CD4-positive, alpha-beta T cell treated with Interferon gamma for 1 hour (primary cell): ENCODE results near the gene TAF6L.
A peak's percentile ranks its signal among the peaks of the same experiment; 100 is the strongest.
"Not testable (repeated sequence)": the region's sequence is repeated elsewhere in the genome, so short reads cannot be mapped to it uniquely, and the experiment has no call there.

Experiments used
- DNase-seq: peaks from one replicate; pipeline ENCODE4 v3.0.0-alpha.2; 2020

Gene TAF6L, protein sequence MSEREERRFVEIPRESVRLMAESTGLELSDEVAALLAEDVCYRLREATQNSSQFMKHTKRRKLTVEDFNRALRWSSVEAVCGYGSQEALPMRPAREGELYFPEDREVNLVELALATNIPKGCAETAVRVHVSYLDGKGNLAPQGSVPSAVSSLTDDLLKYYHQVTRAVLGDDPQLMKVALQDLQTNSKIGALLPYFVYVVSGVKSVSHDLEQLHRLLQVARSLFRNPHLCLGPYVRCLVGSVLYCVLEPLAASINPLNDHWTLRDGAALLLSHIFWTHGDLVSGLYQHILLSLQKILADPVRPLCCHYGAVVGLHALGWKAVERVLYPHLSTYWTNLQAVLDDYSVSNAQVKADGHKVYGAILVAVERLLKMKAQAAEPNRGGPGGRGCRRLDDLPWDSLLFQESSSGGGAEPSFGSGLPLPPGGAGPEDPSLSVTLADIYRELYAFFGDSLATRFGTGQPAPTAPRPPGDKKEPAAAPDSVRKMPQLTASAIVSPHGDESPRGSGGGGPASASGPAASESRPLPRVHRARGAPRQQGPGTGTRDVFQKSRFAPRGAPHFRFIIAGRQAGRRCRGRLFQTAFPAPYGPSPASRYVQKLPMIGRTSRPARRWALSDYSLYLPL

DNA sequence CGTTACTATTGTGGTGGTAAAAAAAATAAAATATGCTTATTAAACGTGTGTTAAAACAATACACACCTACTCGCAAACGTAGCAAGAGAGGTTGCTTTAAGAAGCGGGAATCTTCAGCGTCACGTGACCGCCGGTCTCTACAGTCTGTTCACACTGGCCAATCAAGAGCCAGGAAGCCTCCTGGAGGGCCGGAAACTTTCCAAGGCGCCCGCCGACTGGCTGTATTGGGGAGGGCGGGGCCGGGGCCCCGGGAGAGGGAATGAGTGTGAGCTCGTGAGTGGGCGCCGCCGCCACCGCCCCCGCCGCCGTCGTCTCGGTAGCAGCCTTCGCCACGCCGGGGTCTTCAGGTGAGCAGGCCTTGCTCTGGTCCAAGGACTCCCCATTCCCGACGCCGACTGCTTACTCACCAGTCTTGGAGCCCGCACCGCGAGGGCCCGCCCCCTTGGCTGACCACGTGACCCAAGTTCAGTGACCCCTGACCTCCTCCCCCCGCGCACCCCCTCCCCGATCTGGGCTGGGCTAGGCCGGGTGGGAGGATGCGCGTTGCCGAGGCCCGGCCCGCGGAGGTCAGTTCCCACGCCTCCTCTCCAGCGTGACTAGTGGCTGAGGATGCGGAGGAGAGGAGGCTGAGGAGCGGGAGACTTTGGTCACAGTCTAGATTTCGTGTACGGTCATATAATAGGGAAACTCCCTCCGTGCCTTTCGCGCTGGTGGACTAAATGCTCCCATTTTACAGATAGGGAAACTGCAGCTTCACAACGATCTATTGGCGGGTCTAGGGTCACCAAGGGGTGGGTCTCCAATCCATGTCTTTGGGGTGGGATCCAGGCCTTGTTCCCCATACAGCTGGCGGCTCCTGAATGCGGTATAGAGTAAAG is at the start of gene TAF6L:
Gene TAF6L, plus strand, starts transcription at position 253 of the 878 bp plus-strand sequence. CDS start 4,388 bp downstream, outside the sequence.
- DNase-seq, result peak; percentile 89

DNA sequence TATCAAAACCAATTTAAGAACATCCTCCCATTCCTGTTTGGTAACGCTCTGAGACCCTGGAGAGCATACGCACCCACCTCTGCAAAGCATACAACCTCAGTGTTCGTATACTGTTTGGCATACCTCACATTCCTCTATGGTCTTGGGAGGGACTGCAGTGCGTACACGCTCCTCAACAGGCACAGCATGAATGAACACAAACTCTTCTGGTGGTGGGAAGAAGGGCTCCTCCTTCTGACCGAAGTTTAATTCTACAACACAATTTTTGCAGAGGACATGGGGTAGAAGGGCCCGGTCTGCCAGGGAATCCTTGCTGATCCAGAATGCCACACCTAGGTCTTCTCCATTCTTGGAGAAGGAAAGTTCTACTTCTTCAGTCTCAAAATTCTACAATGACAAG is 49.2 kb upstream of the TAF6L start:
- DNase-seq, result no peak

DNA sequence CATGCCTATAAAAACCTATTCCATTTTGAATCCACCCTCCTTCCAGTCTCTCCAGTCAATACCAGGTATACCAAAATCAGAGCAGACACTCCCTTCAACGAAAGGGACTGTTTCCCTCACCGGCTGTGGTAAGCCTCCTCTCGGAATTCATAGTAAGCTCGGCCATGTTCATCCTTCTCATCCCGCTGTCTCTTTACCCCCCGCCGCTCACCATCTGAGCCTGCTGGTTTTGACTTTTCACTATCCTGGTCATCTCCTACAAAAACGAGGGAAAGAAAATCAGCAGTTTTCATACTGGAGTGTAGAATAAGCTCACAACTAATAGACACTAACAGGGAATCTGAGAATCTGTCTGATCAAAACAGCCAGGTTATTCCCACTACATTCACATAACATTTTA is 47.0 kb upstream of the TAF6L start:
- no peak for DNase-seq

DNA sequence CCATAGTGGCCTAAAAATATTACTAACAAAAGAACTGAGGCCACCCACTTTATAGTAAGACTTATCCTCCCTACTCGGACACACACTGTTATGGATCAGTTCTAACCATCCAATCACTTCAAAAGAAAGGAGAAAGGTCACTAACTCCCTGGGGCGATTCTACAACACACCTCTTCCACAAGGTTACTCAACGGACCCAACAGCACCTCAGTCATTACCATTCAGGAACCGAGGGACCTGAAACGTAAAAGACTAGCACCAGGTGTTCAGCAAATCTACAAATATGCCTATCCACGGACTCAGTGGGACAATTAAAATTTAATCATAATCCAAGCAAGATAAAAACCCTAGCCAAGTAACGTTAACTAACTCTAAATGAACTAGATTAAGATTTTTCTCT is 45.5 kb upstream of the TAF6L start:
- DNase-seq, result no peak

DNA sequence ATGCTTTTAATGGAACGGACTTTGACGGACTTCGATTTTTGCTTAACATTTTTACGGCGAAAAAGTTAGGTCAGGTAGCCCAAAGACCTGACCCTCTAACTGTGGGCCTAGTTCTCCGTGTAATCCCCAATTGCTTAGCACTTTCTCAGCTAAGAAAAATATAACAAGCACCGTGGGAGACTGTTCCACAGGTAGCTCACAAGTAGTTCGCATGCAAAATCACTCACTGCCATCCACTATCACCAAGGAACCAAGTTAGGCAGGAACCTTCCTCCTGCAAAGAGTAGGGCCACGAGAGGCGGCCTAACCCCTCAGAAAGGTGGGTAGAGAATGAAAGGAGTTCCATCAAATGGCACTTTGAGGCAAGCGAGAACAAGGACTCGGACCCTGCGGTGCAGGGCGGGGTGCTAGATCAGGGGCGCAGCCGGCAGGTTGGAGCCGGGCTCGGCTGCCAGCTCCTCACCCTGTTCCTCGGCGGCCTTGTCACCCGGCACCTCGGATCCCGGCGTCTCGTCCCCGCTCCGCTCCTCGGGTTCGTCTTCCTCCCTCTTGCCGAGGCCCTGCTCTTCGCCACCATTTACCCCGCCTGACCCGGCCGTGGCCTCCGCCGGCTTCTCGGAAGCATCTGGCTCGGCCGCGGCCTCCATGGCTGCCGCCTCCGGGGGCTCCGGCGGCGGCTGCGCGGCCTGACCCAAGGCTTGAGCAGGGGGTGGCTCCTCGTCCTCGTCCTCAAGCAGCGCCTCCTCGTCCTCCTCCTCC is 44.9 kb upstream of the TAF6L start:
- no peak for DNase-seq

DNA sequence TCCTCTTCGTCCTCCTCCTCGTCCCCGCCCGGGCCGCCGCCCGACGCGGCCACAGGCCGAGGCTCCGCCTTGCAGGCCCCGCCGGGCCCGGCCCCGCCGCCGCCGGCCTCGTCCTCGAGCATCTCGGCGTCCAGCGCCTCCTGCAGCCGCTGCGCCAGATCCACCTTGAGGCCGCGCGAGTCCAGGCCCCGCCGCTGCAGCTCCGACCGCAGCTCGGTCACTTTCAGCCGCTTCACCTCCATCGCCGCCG is 44.4 kb upstream of the TAF6L start:
- DNase-seq, result no peak

DNA sequence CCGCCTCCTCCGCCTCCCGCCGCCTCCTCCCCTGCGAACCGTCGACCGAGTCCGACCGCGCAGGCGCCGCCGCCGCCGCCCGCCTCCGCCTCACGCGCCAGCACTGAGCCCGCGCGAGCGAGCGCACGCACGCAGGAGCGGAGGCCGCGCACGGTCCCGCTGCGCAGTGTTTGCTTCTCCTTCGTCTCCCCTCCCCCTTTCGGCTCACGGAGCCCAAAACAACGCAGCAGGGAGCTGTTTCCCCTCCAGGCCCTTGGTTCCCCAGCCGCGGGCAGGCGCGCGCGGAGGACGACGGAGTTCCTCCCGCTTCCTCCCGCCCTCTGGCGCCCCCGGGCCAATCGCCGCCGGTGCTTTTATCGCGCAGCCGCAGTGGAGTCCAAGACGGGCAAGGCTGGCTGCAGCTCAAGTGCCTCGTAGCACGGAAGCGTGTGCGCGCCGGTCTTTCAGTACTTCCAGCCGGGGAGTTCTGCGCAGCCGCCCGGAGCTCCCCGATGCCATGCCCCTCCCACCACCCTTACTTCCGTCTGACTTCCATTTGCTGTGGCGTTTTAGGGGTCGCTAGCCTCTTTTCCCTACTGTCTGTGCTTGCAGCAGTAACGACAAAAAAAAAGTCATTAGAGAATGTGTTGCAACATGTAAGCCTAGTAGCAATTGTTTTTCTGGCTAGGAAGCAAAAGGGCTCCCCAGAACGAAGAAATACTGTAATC is 43.9 kb upstream of the TAF6L start, which contains the start of gene HNRNPUL2:
Gene HNRNPUL2, minus strand, starts transcription at position 293 of the 707 bp plus-strand sequence. CDS start 301 bp downstream, outside the sequence.
- peak; percentile 99 for DNase-seq

DNA sequence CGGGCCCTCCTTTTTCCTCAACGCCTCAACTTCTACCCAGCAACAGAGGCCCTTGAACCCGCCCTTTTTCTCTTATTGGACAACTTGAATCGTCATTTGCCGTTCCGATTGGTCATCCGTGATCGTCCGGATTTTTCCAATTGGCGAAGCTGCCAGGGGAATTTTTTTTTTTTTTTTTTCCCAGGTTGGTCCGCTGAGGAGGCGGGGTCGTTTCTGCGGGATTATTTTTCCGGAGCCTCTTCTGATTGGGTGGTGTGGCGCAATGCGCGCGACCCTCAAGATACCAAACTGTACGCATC is 43.4 kb upstream of the TAF6L start:
- peak; percentile 91 for DNase-seq

DNA sequence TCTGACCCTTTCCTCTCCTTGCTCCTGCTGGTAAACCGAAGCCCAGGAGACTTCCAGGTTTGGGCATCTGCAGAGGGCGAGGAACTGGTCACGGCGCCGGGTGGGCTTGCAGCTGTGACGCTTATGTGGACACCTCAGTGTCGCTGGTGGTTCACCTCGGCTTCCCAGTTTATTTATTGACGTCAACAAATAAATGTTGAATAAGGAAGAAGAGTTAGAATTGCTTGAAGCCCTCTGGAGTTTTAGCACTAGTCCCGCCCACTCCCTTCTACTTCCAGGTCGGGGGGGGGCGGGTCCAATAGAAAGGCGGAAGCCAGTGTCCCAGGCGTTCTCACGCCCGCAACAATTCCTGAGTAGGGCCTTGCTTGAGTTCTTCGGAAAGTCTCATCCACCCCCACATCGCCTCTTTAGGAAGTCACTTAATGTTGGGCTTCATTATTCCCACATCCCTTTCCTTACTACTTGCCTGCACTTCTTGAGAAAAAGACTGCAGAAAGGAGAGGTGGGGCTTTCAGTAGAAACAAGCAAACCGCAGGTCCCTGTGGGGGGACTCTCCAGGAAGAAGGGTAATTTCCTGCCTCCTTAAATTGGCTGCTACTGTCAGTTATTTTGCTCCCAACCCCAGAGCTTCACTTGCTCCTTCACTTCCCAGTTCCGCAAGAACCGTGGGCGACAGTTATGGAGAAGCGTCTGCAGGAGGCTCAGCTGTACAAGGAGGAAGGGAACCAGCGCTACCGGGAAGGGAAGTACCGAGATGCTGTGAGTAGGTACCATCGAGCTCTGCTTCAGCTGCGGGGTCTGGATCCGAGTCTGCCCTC is 42.8 kb upstream of the TAF6L start, which contains the start of gene TTC9C:
Gene TTC9C, plus strand, starts transcription at position 316 of the 818 bp plus-strand sequence. Its CDS starts 363 bp downstream, at position 679.
- peak; percentile 81 for DNase-seq

DNA sequence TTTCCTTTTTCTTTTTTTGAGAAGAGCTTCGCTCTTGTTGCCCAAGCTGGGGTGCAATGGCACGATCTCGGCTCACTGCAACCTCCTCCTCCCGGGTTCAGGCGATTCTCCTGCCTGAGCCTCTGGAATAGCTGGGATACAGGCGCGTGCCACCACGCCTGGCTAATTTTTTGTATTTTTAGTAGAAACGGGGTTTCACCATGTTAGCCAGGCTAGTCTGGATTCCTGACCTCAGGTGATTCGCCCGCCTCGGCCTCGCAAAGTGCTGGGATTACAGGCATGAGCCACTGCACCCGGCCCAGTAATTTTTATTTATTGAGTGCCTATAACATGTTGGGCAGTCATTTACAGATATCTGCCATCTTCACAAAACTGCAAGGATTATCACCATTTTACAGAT is 41.1 kb upstream of the TAF6L start:
- not testable (repeated sequence) for DNase-seq

DNA sequence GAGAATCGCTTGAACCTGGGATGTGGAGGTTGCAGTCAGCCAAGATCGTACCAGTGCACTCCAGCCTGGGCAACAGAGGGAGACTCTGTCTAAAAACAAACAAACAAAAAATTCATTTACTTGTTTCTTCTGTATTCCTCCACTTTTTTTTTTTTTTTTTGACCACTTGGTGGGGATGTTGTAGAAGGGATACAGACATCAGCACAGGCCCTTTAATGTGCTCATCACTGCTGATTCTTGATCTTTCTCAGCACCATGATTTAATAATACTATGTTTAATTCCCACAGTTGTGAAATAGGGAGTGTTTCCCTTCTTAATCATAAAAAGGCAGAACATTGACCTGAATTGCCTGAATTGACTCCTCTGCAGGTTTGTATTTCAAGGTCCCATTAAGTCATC is 38.4 kb upstream of the TAF6L start:
- no peak for DNase-seq

DNA sequence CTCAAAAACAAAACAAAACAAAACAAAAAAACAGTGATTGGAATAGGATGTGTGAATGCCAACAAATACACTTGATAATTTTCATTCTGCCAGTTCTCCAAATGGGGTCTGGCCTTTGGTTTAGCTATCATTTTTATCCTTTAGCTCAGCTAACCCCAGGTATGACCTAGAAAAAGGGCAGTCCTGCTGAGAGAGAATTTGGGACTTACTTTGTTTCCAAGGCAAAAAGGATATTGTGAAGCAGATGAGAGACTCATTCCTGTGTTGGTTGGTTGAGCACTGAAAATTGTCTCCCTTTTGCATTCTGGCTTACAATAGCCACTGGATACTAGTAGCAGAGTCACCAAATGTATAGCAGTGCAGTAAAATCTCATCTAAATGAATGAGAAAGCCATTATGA is 34.0 kb upstream of the TAF6L start:
- no peak for DNase-seq

DNA sequence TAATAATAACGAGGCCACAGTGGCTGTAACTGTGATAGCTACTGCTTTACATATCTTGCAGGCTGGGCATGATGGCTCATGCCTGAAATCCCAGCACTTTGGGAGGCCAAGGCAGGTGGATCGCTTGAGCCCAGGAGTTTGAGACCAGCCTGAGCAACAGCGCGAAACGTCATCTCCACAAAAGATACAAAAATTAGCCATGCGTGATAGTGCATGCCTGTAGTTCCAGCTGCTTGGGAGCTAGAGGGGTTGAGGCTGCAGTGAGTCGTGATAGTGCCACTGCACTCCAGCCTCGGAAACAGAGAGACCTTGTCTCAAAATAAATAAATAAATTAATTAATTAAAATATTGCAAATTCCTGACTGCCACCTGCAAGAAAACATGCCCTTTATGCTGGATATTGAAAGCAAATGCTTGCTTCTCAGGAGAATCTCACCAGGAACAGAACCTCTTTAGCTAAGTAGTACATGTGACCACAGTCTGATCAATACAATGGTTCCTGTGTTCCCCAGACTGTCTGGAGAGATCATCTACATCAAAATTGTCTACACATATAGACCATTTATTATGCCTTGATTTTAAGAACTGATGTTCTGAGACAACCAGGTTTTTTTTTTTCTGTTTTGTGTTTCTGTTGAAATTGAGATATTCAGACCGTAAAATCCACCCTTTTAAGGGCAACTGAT is 23.6 kb upstream of the TAF6L start:
- no peak for DNase-seq

DNA sequence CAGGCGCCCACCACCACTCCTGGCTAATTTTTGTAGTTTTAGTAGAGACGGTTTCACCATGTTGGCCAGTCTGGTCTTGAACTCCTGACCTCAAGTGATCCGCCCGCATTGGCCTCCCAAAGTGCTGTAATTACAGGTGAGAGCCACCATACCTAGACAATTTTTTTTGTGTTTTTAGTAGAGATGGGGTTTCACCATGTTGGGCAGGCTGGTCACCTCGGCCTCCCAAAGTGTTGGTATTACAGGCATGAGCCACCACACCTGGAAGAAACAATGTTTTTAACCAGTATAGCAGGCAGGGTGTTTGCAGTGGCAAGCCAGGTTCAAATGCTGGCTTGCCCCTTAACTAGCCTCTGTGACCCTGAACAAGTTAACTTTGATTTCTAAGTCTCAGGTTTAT is 21.3 kb upstream of the TAF6L start:
- not testable (repeated sequence) for DNase-seq

DNA sequence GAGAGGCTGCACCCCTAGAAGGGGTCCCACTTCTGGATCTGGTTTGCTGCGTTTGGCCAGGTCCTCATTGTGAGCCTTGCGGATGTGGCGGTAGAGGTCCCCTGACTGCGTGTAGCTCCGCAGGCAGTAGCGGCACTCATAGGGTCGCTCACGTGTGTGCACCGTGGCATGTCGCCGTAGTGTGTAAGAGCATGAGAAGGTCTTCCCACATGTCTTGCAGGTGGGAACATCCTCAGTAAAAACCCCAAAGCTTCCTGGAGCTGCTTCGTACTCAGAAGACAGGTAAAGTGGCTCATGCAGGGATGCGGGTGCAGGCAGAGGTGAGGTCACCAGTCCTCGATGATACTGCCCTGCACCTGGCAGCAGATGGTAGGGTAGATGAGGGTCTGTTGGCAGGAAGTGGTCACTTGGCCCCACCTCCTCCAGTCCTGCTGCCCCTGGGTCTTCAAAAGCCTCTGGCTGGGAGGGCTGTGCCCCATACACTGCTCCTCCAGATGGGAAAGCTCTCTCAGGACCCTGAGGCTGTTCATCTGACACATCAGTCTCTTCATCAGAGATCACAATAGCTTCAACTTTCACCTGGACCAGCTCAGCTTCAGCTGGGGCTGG is 18.9 kb upstream of the TAF6L start:
- no peak for DNase-seq

DNA sequence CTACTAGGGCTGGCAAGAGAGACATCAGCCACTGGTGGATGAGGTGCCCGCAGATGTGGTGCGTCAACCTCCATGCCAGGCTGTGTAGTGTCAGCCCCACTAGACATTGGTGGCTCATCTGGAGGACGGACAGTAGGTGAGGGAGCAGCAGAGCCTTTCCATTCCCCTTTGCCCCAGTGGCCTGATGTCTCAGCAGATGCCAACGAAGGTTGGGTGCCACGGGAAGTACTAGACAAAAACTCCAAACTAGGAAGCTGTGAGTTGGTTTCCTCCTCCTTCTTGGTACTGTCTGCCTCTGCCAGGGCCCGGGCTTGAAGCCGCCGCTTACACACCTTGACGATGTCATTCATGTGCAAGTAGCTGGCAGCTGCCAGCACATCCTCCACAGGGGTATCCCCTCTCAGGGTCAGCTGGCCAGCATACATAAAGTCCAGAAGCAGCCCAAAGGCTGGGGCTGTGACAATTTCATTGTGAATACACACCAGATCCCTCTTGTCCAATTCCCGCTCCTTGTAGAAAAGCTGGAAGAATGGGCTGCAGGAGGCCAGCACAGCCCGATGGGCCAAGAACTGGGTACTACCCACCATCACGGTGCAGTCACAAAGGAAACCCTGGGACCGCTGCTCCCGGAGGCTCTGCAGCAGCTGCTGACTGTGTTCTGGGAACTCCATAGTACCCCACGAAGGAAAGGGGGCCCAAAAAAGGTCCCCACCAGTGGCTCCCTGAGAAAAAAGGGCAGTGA is 18.0 kb upstream of the TAF6L start:
- DNase-seq, result no peak

DNA sequence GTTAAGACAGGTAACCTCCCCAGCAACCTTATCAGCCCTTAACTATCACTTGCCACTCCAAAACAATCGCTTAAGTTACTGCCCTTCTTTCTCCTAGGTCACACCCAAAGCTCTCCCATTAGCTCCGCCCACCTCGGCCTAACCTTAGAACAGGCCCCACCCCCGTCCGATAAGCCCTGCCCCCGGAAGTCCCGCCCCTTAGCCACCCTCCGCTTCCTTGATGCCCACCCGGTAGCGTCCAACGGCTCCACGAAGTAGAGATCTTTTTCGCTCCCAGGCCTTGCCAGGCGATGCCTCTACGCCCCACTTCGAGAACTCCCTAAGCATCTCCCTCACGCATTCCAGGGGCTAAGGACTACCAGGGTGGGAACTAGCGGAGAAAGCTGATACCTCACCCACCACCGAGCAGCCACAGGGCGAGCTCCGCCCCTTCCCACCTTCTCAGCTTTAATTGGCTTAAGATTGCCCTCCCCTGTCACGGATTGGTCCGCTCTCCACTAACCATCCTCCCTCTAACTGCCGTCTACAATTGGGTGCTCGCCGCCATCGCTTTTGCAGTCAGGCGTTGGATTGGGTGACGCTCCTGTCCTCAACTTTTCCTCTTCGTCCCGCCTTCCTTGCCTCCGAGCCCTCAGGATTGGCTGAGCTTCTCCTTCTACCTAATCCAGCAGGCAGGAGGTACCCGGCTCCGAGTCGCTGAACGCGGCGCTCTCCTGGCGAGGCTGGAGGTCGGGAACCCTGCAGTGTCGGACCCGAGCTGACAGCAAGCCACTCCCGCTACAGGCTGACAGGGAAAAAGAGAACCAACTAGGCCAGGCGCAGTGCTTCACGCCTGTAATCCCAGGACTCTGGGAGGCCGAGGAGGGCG is 17.2 kb upstream of the TAF6L start, which contains the start of gene ZBTB3:
Gene ZBTB3, minus strand, starts transcription at position 425 of the 868 bp plus-strand sequence. CDS start 496 bp downstream, outside the sequence.
- DNase-seq, result peak; percentile 99

DNA sequence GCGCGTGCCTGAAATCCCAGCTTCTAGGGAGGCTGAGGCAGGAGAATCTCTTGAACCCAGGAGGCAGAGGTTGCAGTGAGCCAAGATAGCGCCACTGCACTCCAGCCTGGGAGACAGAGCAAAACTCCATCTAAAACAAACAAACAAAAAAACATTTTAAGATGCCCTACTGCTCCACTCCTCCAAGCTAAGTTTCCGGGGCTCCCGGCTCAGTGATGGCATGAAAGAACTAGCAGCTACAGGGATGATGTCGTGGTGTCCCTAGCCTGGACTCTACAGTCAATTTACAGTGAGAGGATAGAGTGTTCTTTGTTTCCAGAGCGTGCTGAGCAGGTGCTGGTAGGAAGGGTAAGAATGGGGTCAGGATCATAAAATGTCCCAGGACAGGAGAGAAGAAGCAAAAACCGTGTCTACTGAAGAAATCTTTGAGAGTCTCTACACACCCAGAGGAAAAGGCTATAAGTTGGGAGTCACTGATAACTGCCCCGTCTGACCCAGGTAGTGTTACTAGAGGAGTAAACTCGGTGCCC is 16.0 kb upstream of the TAF6L start:
- DNase-seq, result no peak
